Measurements from ENCODE around the gene GDPD3. TPM values are rescaled to one million over a fixed set of nuclear protein-coding genes. Genes with fewer than 3 reads are reported as not detected.

GDPD3 gene
- total RNA-seq, 1 donor from 2014 or later, result 4.9 TPM

- Mint-ChIP-seq H3K27me3 (ENCODE audit: unreplicated experiment) (peaks cover 13% of the 10 kb centered on the region), H3K4me3 (ENCODE audit: unreplicated experiment) (peak within 1 kb of the TSS; percentile 85), H3K4me1 (ENCODE audit: low read depth, unreplicated experiment) (peaks cover 13% of the 10 kb centered on the region), H3K36me3 (ENCODE audit: unreplicated experiment) (no peaks in the 10 kb centered on the region), H3K9me3 (ENCODE audit: unreplicated experiment) (peaks cover 6% of the 10 kb centered on the region), H3K27ac (ENCODE audit: unreplicated experiment) (peak within 1 kb of the TSS; percentile 80)
- DNase-seq, result peak; percentile 98
- TF ChIP-seq CTCF (IDR thresholded peaks at IDR 0.05; ENCODE audit: partially characterized antibody, unreplicated experiment), result peak; percentile 68
Measured at GRCh38 chr16:30091474-30092372, 21.6 kb downstream of the GDPD3 start, which contains the start of gene TBX6. TBX6 (minus strand) TSS chr16:30091924; CDS start chr16:30091193, 731 bp downstream.

GRCh38 chr16:30090610-30091331 is 22.6 kb downstream of the GDPD3 start:
- Mint-ChIP-seq H3K27me3 (ENCODE audit: unreplicated experiment) (peaks cover 11% of the 10 kb centered on the region), H3K9me3 (ENCODE audit: unreplicated experiment) (peaks cover 6% of the 10 kb centered on the region), H3K4me3 (ENCODE audit: unreplicated experiment) (peak overlapping the region; percentile 38), H3K27ac (ENCODE audit: unreplicated experiment) (no peak overlapping the region), H3K4me1 (ENCODE audit: low read depth, unreplicated experiment) (peaks cover 13% of the 10 kb centered on the region), H3K36me3 (ENCODE audit: unreplicated experiment) (no peaks in the 10 kb centered on the region)
- no peak for TF ChIP-seq CTCF (IDR thresholded peaks at IDR 0.05; ENCODE audit: partially characterized antibody, unreplicated experiment)
- peak; percentile 37 for DNase-seq

GRCh38 chr16:30088832-30089624 is 24.3 kb downstream of the GDPD3 start:
- no peak overlapping the region for H3K27ac Mint-ChIP-seq (ENCODE audit: unreplicated experiment)
- H3K4me3 Mint-ChIP-seq (ENCODE audit: unreplicated experiment), result no peak overlapping the region
- no peak for DNase-seq
- H3K9me3 Mint-ChIP-seq (ENCODE audit: unreplicated experiment), result peaks cover 4% of the 10 kb centered on the region
- peaks cover 8% of the 10 kb centered on the region for H3K4me1 Mint-ChIP-seq (ENCODE audit: low read depth, unreplicated experiment)
- H3K36me3 Mint-ChIP-seq (ENCODE audit: unreplicated experiment), result no peaks in the 10 kb centered on the region
- no peak for TF ChIP-seq CTCF (IDR thresholded peaks at IDR 0.05; ENCODE audit: partially characterized antibody, unreplicated experiment)
- peaks cover 4% of the 10 kb centered on the region for H3K27me3 Mint-ChIP-seq (ENCODE audit: unreplicated experiment)

GRCh38 chr16:30088237-30088831 is 25.0 kb downstream of the GDPD3 start:
- TF ChIP-seq CTCF (IDR thresholded peaks at IDR 0.05; ENCODE audit: partially characterized antibody, unreplicated experiment), result no peak
- Mint-ChIP-seq H3K27ac (ENCODE audit: unreplicated experiment) (no peak overlapping the region), H3K27me3 (ENCODE audit: unreplicated experiment) (peaks cover 4% of the 10 kb centered on the region), H3K9me3 (ENCODE audit: unreplicated experiment) (peaks cover 4% of the 10 kb centered on the region), H3K36me3 (ENCODE audit: unreplicated experiment) (no peaks in the 10 kb centered on the region), H3K4me3 (ENCODE audit: unreplicated experiment) (no peak overlapping the region), H3K4me1 (ENCODE audit: low read depth, unreplicated experiment) (peaks cover 8% of the 10 kb centered on the region)
- DNase-seq, result no peak

Data from glutamatergic neuron (in vitro differentiated cells).